Kidney glomerular epithelial cell (primary cell): ENCODE measurements around the gene C18orf63.

Source experiments
- DNase-seq: peaks from one replicate; lab custom pipeline; 2025; lab: John Stamatoyannopoulos, UW

The C18orf63 gene

GRCh38 chr18:74328206-74328605 lies 12.6 kb downstream of the C18orf63 start:
- DNase-seq, result no peak

GRCh38 chr18:74329688-74330205 lies 14.1 kb downstream of the C18orf63 start:
- no peak for DNase-seq

- peak; percentile 17 for DNase-seq
These were observed 15.8 kb downstream of the C18orf63 start for GRCh38 chr18:74331404-74331803.

- no peak for DNase-seq
These were observed 17.5 kb downstream of the C18orf63 start for GRCh38 chr18:74333091-74333490.

- DNase-seq, result no peak
These were observed 18.7 kb downstream of the C18orf63 start for GRCh38 chr18:74334242-74334893.

- DNase-seq, result no peak
These were observed 21.0 kb downstream of the C18orf63 start for GRCh38 chr18:74336656-74337055.

- DNase-seq, result no peak
These were observed 21.7 kb downstream of the C18orf63 start for GRCh38 chr18:74337155-74337911.

- DNase-seq, result no peak
These were observed 22.3 kb downstream of the C18orf63 start for GRCh38 chr18:74337912-74338309.

GRCh38 chr18:74342416-74343043 lies 26.9 kb downstream of the C18orf63 start:
- DNase-seq, result peak; percentile 51

- DNase-seq, result no peak
These were observed 30.6 kb downstream of the C18orf63 start for GRCh38 chr18:74346206-74346605.

GRCh38 chr18:74348581-74348980 lies 32.9 kb downstream of the C18orf63 start:
- DNase-seq, result no peak

- no peak for DNase-seq
These were observed 35.7 kb downstream of the C18orf63 start for GRCh38 chr18:74351354-74351753.

- DNase-seq, result peak; percentile 59
These were observed 37.6 kb downstream of the C18orf63 start for GRCh38 chr18:74353169-74353775.

- DNase-seq, result no peak
These were observed 41.3 kb downstream of the C18orf63 start for GRCh38 chr18:74356959-74357358.

GRCh38 chr18:74360852-74361655 lies 45.4 kb downstream of the C18orf63 start:
- no peak for DNase-seq

- DNase-seq, result no peak
These were observed 52.3 kb downstream of the C18orf63 start for GRCh38 chr18:74367905-74368304.

GRCh38 chr18:74368901-74369705 lies 53.5 kb downstream of the C18orf63 start:
- no peak for DNase-seq

- no peak for DNase-seq
These were observed 54.5 kb downstream of the C18orf63 start for GRCh38 chr18:74370115-74370514.

GRCh38 chr18:74373428-74373827 lies 57.8 kb downstream of the C18orf63 start:
- DNase-seq, result no peak

- peak; percentile 85 for DNase-seq
These were observed 60.4 kb downstream of the C18orf63 start for GRCh38 chr18:74375999-74376398.

- no peak for DNase-seq
These were observed 60.9 kb downstream of the C18orf63 start for GRCh38 chr18:74376523-74376922.
